HepG2 (cell line): ENCODE results near the gene BICDL2. TPM values are rescaled to one million over a fixed set of nuclear protein-coding genes. Genes with fewer than 3 reads are reported as not detected.
A peak's percentile ranks its signal among the peaks of the same experiment; 100 is the strongest.

Source experiments
- ATAC-seq: fragments of 200-7000 bp; cut with Tn5 transposase; 3 replicates; pipeline ENCODE4 v1.9.1; 2020; ENCODE audit warnings: mild to moderate bottlenecking, moderate library complexity
- BruUV-seq: library from RNA; stranded (reverse); fragments of 400-500 nt; replicated peaks from 2 replicates; lab custom pipeline; 2021; lab: Mats Ljungman, UMichigan
- CTCF ChIA-PET: fragments of 300-600 bp; formaldehyde crosslinking; extraction: SDS; loops from one replicate; lab custom pipeline; 2021; ENCODE audit warnings: low total read pairs, inconsistent platforms, low intra/inter-chr PET ratio; lab: Yijun Ruan, JAX
- POLR2A ChIA-PET: fragments of 350-600 bp; sonication (Branson Sonifier 250); formaldehyde crosslinking; loops from one replicate; lab custom pipeline; 2020; ENCODE audit warnings: antibody characterized with exemption, inconsistent platforms; lab: Yijun Ruan, JAX
- DNase-seq: peaks from one replicate; pipeline ENCODE4 v3.0.0-alpha.2; 2015; ENCODE audit warnings: low spot score
- FAIRE-seq: peaks from 3 replicates; lab custom pipeline; 2011; peaks lifted over from hg19 to GRCh38; lab: Jason Lieb, UNC
- H2AFZ ChIP-seq: one replicate; pipeline ENCODE4 v1.6.1; 2011; ENCODE audit warnings: low read length, inconsistent platforms
- H3K27ac ChIP-seq: fragments of 300-600 bp; 3 replicates; pipeline ENCODE4 v1.8.0; 2011; ENCODE audit warnings: mixed run types, mild to moderate bottlenecking, mixed read lengths, low read length, inconsistent platforms; ENCODE audit not compliant: insufficient read depth; ENCODE audit errors: extremely low read length
- H3K27me3 ChIP-seq, 2 experiments: fragments of 200-600 bp in 1 of 2; 2 replicates in 1 of 2; 3 replicates in 1 of 2; pipeline versions ENCODE4 v1.6.0 to v1.8.0; 2011; ENCODE audit warnings: low read length in 2 of 2, mild to moderate bottlenecking in 2 of 2, moderate library complexity in 2 of 2, inconsistent platforms in 1 of 2; ENCODE audit not compliant: insufficient read depth in 2 of 2, control insufficient read depth in 1 of 2
- H3K36me3 ChIP-seq, 2 experiments: fragments of 200-600 bp in 1 of 2; replicated peaks in 1 of 2; 2 replicates in 1 of 2; 3 replicates in 1 of 2; pipeline versions ENCODE4 v1.5.1 to v1.8.0; 2011; ENCODE audit warnings: low read length in 2 of 2, inconsistent platforms in 1 of 2; ENCODE audit not compliant: insufficient read depth in 2 of 2, control insufficient read depth in 1 of 2
- H3K4me1 ChIP-seq: 2 replicates; pipeline ENCODE4 v1.5.1; 2012; ENCODE audit warnings: low read length, inconsistent platforms; ENCODE audit not compliant: insufficient read depth
- H3K4me2 ChIP-seq: 2 replicates; pipeline ENCODE4 v1.6.0; 2011; ENCODE audit warnings: low read depth, low read length, inconsistent platforms
- H3K4me3 ChIP-seq, 3 experiments: fragments of 200-600 bp in 1 of 3; sonication (generic), shearing (Covaris generic) in 1 of 3; replicated peaks in 1 of 3; 2 replicates each; pipeline ENCODE4 v1.5.1; 2011 to 2016; ENCODE audit warnings: low read length in 3 of 3, inconsistent platforms in 2 of 3, low read depth in 2 of 3, mild to moderate bottlenecking in 2 of 3, control low read depth in 1 of 3, mixed read lengths in 1 of 3; ENCODE audit not compliant: insufficient read depth in 1 of 3
- H3K79me2 ChIP-seq: one replicate; pipeline ENCODE4 v1.6.1; 2011; ENCODE audit warnings: low read length, inconsistent platforms; ENCODE audit not compliant: insufficient read depth
- H3K9ac ChIP-seq: 2 replicates; pipeline ENCODE4 v1.6.0; 2011; ENCODE audit warnings: mild to moderate bottlenecking, low read depth, low read length, inconsistent platforms; ENCODE audit not compliant: insufficient read depth
- H3K9me3 ChIP-seq: 2 replicates; pipeline ENCODE4 v1.5.1; 2012; ENCODE audit warnings: mild to moderate bottlenecking, low read length
- H4K20me1 ChIP-seq: 2 replicates; pipeline ENCODE4 v1.6.0; 2011; ENCODE audit warnings: inconsistent platforms, mild to moderate bottlenecking, low read length, moderate library complexity; ENCODE audit not compliant: insufficient read depth
- DR1 ChIP-seq: sonication (generic); formaldehyde crosslinking; IDR thresholded peaks from 2 replicates; pipeline ENCODE4 v1.8.0; 2021; ENCODE audit warnings: mild to moderate bottlenecking, missing genetic modification reagents, inconsistent platforms
- HDAC1 ChIP-seq: sonication (generic); formaldehyde crosslinking; IDR thresholded peaks from 2 replicates; pipeline ENCODE4 v1.5.1; 2020; ENCODE audit warnings: mild to moderate bottlenecking, missing genetic modification reagents
- IRF1 ChIP-seq: sonication (generic); formaldehyde crosslinking; IDR thresholded peaks from 2 replicates; pipeline ENCODE4 v1.4.0; 2020; ENCODE audit warnings: low read depth, mild to moderate bottlenecking, missing genetic modification reagents
- ZBTB7A ChIP-seq: sonication (generic); formaldehyde crosslinking; IDR thresholded peaks from 2 replicates; pipeline ENCODE4 v1.8.0; 2022; ENCODE audit warnings: mild to moderate bottlenecking, missing genetic modification reagents
- ZBTB8A ChIP-seq: sonication (generic); formaldehyde crosslinking; IDR thresholded peaks from 2 replicates; pipeline ENCODE4 v1.4.0; 2020; ENCODE audit warnings: mild to moderate bottlenecking, low read depth, missing genetic modification reagents, borderline replicate concordance
- ZNF121 ChIP-seq: sonication (generic); formaldehyde crosslinking; IDR thresholded peaks from 2 replicates; pipeline ENCODE4 v1.5.0; 2020; ENCODE audit warnings: mild to moderate bottlenecking, missing genetic modification reagents
- ZNF777 ChIP-seq: sonication (generic); formaldehyde crosslinking; IDR thresholded peaks from 2 replicates; pipeline ENCODE4 v1.4.0; 2020; ENCODE audit warnings: missing genetic modification reagents
- WGBS: methylation state at CpG from one replicate; pipeline ENCODE4 v1.1.6; 2017; ENCODE audit warnings: low lambda C conversion rate; 5-methylcytosine and 5-hydroxymethylcytosine counted together
- in situ Hi-C: cut with HindIII; loops from 2 replicates; pipeline ENCODE4 v1.10.0; 2017; ENCODE audit warnings: low pct_unique_long_range_greater_than_20kb; ENCODE audit not compliant: extremely low pct_ligation_motif_present
- intact Hi-C: fragments of 100-400 bp; cut with micrococcal nuclease; formaldehyde crosslinking; loops from one replicate; pipeline ENCODE4 v1.10.0; 2022; ENCODE audit not compliant: unreplicated experiment
- polyA plus RNA-seq, 8 experiments: library from polyadenylated mRNA; depleted of rRNA in 3 of 8; stranded (reverse) in 7 of 8; unstranded in 1 of 8; fragments of >200 nt; fragmentation: Illumina TruSeq in 4 of 8; extraction: Trizol in 4 of 8; gene quantifications; 2 replicates each; pipeline versions ENCODE4 v1.2.1 to v1.2.3, GENCODE V29; 2011 to 2016; ENCODE audit warnings: low read depth in 4 of 8, missing spikeins in 1 of 8, mixed read lengths in 1 of 8; ENCODE audit not compliant: insufficient read depth in 1 of 8
- total RNA-seq, 5 experiments: library from RNA; depleted of rRNA; stranded (reverse); fragments of >200 nt; fragmentation: Illumina TruSeq; extraction: Trizol; gene quantifications; 2 replicates each; pipeline ENCODE4 v1.2.3, GENCODE V29; 2016; ENCODE audit warnings: low read depth in 1 of 5

The BICDL2 gene
- total and polyA plus RNA-seq, 2 of the 13 experiments (the other 11 are each of a cell fraction or from before 2014, with no cell fraction given) = 0.12 TPM; not detected in 1

DNA sequence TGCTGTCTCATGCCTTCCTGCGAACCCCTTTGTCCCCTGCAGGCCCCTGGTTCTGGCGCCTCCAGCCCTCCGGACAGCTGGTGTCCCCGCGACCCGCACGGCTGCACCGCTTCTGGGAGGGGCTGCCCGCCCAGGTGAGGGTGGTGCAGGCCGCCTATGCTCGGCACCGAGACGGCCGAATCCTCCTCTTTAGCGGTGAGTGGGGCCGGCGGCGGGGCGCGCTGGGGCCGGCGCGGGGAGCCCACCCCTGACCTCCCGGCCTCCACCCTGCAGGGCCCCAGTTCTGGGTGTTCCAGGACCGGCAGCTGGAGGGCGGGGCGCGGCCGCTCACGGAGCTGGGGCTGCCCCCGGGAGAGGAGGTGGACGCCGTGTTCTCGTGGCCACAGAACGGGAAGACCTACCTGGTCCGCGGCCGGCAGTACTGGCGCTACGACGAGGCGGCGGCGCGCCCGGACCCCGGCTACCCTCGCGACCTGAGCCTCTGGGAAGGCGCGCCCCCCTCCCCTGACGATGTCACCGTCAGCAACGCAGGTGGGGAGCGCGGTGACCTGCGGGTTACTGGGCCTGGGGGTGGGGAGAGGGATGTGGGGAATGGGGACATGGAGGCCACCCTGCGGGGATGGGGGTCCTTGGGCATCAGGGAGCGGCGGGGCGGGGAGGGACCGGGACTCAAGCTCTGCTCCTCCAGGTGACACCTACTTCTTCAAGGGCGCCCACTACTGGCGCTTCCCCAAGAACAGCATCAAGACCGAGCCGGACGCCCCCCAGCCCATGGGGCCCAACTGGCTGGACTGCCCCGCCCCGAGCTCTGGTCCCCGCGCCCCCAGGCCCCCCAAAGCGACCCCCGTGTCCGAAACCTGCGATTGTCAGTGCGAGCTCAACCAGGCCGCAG, 21.6 kb upstream of the BICDL2 start (continued):
- TF ChIP-seq IRF1 (CRISPR knock-in tag) (no peak), ZBTB8A (CRISPR knock-in tag) (no peak), HDAC1 (CRISPR knock-in tag) (no peak), ZNF777 (CRISPR knock-in tag) (peak; percentile 4; the same call in 1 of the 2 replicates)
- TF ChIP-seq, all 625 proteins: peak for 6

GRCh38 chr16:3057181-3058138, 20.7 kb upstream of the BICDL2 start:
- no peak overlapping the region for H2AFZ ChIP-seq
- 94% methylated on average over 18 of the region's 22 CpGs for WGBS
- peak overlapping the region in 2 of 3 experiments; percentile 90 to 91; a peak in 3 of 6 replicates for H3K4me3 ChIP-seq
- H3K4me2 ChIP-seq = peak overlapping the region; percentile 99
- intact Hi-C loops = loop anchor here (2.0 kb wide), 2 partner anchors 43 to 71 kb away; no protein-coding TSS in a partner anchor
- peaks cover 14% of the 10 kb centered on the region for H3K4me1 ChIP-seq
- peak overlapping the region; percentile 46; the same call in 1 of the 2 replicates for H3K9ac ChIP-seq
- no peak for TF ChIP-seq DR1 (CRISPR knock-in tag)
- no peak for TF ChIP-seq ZBTB7A (CRISPR knock-in tag)
- TF ChIP-seq ZNF121 (CRISPR knock-in tag) = 0 out of 2 replicates have a peak, but pooled peaks have one; percentile 18
- TF ChIP-seq, all 625 proteins: peak for 1
- CTCF ChIA-PET = no interaction called here
- in situ Hi-C loops = no loop called here
- Histone ChIP-seq H3K79me2 (no peaks in the 10 kb centered on the region), H3K36me3 (no peaks in the 10 kb centered on the region), H3K27me3 (no peaks in the 10 kb centered on the region), H4K20me1 (no peaks in the 10 kb centered on the region), H3K27ac (no peak overlapping the region), H3K9me3 (no peaks in the 10 kb centered on the region)
- BruUV-seq = TSS peak; percentile 68
- DNase-seq (no peak), FAIRE-seq (no peak), ATAC-seq (no peak)
- POLR2A ChIA-PET = interaction anchor here (1.3 to 3.0 kb wide), 3 partner anchors 30 to 72 kb away, joined by 3 to 30 read pairs (median 17); partner anchors contain the start of genes HCFC1R1 and THOC6
